Measurements from ENCODE around the gene SETD4.

Gene SETD4

DNA sequence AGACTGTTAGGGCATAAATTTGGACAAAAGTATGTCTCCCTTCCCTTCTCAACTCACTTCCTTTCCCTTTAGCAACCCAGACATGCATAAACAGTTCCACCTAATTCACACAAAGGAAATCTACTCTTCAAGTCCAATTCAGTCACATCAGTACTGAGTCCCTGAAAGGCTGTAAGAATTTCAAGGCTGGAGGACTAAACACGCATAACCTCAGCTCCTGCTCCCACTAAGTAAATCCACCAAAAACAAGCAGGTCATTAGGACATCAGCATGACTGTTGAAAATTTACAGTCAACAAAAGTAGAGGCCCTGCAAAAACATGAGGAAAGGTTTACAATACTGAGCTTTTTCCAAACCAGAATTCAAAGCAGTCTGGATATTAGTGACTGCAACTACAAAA is 18.4 kb downstream of the SETD4 start:
- no peak for DNase-seq

DNA sequence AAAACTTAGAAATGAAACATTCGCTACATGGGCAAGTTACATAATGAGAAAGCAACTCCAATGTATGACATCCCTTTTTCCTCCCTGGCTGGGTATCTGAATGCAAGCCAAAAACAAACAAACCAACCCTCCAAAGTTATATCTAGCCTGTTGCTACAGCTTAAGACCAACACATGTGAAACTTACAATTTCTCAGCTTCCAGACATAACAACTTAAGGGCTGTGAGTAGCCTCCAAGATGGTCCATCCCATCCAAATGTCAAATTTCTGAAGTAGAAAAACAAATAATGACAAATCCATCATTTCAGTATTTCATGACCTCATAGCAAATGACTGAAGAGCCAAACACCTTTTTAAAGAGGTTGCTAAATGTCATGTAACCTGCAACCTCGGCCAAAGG is 19.9 kb downstream of the SETD4 start:
- DNase-seq, result no peak

DNA sequence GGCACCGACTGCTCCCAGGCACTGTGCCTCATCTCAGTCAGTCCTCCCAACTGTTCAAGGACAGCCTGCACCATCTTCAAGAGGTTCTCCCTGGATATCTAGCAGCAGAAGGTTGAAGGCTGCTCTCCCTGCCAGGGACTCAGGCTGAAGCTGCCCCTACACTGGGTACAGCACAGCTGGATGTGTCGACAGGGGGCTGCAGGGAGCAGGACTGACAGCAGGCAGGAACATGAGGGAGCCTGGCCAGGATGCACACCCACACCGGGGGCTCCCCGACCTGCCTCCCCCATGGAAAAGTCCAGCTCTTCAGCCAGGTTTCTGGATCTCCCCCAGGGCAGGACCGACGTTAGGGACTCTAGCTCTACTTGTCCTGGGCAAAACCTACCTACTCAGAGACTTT is 20.5 kb downstream of the SETD4 start:
- no peak for DNase-seq

DNA sequence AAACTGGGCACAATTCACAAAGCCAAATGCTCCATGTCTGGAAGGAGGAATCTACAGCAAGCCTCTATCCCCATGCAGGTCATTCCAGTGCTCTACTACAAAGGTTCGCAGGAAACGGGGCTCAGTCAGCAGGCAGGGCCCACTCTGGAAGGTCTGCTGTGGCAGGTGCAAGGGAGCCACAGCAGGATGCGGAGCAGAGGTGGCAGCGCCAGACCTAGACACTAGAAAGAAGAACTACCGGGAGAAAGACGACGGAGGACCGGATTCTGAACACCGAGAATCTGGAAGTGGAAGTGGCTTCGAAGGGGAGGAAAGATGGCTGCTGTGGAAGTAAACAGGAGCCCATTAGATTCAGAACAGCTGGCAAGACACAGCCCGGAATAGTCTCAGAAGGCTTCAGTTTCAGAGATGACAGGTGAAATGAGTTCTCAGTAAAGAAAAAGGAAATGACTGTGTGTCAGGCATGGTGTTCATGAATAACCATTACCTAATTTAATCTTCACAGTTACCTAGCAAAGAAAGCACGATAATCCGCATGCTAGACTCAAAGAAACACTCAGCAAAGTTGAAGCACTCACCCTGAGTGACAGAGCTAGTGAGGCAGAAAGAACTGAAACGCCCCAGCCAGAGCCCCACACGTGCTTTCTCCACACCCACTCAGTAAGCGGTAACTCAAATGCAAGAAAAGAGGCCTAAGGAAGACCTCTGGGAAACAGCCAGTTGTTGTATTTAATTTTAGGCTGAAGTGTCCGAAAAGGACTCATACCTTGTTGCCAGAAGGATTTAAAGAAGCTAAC is 21.4 kb downstream of the SETD4 start:
- DNase-seq, result no peak

DNA sequence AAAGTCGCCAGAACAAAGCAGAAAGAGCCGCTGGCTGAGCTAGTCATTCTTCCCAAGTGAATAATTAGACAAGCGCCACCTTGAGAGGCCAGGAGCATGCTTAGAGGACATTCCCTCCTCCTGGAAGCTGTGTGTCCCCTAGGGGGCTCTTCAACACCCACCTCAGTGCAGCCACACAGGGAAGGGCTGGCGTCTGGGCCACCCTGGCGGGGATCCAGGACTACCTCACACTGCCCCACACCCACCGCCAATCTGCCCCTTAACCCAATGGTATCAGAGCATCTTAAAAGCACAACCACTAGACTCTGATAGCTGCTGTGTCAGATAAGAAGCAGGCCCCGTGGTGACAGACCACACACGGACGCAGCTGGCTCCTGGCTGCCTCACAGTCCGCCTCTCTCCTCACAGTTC is 24.9 kb downstream of the SETD4 start:
- no peak for DNase-seq

DNA sequence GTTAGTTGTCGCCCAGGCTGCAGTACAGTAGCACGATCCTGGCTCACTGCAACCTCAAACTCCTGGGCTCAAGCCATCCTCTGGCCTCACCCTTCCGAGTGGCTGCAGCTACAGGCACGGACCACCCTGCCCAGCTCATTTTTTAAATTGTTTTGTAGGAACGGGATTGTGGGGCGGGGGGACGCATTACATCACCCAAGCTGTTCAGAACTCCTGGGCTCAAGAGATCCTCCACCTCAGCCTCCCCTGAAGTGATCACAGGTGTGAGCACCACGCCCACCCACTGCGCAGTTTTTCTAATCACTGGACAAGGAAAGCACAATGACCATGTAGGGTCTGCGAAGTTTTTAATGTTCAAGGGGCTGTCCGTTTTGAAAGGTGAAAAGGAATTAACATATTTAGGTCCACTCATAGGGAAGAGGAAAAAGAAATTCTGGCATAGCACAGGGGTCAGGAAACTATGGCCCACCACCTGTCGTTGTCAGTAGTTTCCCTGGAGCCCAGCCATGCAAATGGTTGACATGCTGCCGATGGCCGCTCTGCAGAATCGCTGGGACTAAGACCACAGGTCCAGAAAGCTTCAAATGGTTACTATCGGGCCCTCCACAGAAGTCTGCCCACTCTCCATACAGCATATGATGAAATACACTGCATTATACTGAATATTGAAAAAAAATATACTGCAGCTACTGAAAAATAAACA is 26.0 kb downstream of the SETD4 start:
- no peak for DNase-seq

DNA sequence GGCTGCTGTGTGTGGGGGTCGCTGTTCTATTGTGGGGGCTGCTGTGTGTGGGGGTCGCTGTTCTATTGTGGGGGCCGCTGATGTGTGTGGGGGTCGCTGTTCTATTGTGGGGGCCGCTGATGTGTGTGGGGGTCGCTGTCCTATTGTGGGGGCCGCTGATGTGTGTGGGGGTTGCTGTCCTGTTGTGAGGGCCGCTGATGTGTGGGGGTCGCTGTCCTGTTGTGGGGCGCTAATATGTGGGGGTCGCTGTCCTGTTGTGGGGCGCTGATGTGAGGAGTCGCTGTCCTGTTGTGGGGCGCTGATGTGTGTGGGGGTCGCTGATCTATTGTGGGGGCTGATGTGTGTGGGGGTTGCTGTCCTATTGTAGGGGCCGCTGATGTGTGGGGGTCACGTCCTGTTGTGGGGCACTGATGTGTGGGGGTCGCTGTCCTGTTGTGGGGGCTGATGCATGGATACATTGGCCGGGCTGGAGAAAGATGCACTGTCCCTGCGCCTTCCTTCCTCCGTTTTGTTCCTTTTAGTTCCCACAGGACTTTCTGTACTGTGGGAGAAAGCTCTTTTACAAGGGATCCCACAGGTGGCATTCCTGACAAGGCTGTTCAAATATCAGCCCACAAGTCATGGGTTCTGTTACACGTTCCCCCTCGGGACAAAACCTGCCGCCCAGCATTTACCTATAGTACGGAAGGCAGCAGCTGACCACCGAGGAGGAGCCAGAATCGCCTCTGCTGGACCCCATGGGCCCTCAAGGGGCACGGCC is 27.5 kb downstream of the SETD4 start:
- no peak for DNase-seq

DNA sequence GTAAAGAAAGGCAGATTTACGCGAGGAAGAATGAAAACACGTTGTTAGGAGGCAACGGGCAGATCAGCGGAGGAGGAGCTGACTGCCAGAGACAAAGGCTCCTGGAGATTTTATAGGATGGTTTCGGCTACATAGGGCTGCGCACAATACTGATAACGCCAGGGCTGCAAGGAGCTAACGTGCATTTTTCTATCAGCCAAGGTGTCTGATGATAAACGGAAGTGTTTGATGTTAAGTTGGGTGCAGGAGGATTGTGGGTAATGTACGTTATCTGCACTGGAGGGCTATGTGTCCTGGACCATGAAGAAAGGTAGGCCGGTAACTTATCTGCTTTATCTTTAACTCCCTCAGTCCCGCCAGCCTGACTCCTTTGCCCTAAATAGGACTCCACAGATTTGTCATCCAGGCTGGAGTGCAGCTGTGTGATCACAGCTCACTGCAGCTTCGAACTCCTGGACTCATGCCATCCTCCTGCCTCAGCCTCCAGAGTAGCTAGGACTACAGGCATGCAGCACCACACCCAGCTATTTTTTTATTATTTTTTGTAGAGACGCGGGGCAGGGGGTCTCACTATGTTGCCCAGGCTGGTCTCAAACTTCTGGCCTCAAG is 29.6 kb downstream of the SETD4 start:
- DNase-seq, result no peak

DNA sequence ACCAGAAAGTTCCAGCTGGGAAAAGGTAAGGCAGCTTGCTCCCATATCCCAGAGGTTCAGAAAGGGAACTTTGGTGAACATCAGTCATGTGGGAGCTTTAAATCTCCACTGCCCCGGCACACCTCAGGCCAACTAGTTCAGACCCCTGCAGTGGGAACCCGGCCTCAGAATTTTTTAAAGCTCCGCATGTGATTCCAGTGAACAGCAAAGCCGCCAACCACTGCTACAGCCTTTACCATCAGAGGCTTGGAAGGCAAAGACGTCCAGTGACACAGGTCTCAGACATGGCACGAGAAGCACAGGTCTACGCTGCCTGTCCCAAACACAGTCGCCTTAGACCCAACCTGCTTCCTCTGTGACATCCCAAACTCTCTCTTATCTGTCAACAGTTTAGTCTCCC is 31.0 kb downstream of the SETD4 start:
- no peak for DNase-seq

DNA sequence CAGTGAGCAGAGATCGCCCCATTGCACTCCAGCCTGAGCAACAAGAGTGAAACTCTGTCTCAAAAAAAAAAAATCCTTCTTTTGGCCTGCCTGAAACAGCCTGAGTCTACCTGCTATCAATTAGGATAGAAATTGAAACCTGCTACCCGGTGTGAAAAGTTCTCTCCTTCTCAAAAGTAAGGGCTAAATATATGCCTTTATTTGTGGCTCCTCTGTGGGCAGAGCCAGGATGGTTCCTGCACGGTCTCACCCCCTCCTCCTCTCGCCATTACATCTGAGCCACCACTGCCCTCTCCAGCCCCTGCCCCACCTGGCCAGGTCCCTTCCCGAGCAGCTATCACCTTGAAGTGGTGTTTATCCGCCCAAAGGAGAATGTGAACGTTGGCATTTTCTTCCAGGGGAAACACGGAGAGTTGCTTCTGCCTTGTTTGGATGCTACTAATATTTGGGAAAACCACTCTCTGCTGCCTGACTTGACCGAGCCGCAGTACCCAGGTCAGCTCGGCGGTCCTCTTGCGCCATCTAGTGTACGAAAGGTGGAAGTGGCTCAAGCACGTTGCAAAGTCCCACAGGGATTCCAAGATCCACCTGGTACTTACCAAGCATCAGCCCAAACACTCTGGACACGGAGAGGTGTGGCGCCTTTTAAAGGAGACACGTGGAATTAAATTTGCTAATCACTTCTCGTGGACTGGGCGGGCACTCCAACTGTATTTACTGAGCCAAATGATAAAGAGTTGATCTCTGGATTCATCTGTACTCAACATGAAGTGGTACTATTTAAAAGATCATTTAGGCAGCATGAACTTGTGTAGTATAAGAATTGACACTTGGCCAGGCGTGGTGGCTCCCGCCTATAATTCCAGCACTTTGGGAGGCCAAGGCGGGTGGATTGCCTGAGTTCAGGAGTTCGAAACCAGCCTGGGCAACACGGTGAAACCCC is 31.9 kb downstream of the SETD4 start:
- DNase-seq, result peak; percentile 74

DNA sequence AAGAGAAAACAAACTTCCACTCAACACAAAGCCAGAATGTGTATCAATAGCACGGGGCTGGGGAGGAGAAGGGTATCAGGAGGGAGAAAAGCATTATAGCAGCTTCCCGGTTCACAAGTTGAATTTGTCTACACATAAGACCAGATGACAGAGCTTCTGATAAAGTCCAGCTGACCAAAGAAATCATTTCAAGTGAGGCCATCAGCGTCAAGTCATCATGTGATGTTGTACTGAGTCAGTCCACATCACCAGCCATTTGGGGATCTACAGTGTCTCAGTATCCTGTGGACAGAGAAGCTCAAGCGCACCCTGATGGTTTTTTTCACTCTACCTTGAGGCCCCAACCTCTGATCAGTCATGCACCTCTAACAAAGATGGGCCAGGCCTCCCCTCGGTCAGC is 33.0 kb downstream of the SETD4 start:
- no peak for DNase-seq

DNA sequence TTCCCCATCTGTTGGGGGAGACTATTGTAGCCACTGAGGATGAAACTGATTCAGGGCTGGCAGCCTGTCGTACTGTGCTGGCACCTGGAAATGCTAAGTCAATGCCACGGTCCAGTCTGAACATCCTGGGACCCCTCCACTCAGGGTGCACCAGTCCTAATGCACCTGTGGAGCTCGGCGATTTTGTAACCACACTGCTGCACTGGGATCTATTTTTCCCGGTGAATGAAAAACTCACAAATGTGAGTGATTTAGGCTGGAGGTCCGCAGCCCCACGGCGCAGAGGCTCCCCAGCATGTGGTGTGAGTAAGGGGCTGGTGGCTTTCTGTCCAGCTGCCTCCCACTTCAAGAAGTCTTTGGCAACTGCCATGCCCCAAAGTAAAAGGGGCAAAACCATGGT is 35.5 kb downstream of the SETD4 start:
- no peak for DNase-seq

DNA sequence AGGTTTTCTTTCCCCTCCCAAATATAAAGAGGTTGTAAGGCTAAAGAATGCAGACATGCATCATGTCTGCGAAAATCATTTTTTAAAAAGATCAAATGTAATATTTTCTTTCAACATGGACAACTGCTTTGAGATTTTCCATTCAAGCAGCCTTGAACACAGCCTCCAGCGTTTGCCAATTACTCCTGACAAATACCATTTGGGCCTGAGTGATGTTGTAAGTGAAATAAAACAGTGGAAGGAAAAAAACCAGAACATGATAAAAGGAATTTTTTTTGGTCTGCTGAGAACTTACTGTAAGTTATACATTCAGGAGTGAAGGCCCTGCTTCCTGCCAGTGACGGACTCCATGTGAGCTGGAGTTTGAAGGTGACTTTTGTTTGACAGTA is 37.2 kb downstream of the SETD4 start:
- DNase-seq, result no peak

DNA sequence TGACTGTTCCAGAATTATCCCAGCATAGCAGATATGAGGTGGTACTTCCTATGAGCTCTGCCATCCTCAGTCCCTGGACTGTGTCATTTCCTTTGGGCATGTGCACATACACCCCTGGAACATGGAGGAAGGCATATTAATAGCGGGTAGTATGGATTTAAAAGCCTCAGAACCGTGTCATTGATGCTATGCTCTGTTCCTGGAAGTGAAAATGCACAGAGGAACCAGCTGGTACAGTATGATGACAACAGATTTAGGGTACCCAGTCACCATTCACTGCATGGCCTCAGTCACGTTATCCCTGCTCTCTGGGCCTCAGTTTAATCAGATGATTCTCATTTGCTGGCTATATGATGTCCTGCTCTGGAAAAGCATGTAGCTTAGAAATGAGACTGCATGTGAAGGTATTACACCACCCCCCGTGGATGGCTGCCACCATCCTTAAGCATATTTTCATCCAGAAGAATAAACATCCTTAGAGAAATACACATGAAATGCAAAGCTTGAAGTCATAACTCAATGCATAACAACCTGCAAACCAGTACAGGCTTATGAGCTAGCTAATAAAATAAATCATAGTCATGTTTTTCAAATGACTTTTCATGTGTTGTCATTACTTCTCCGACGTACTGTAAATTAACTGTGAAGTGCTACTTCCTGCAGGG is 37.8 kb downstream of the SETD4 start:
- no peak for DNase-seq

DNA sequence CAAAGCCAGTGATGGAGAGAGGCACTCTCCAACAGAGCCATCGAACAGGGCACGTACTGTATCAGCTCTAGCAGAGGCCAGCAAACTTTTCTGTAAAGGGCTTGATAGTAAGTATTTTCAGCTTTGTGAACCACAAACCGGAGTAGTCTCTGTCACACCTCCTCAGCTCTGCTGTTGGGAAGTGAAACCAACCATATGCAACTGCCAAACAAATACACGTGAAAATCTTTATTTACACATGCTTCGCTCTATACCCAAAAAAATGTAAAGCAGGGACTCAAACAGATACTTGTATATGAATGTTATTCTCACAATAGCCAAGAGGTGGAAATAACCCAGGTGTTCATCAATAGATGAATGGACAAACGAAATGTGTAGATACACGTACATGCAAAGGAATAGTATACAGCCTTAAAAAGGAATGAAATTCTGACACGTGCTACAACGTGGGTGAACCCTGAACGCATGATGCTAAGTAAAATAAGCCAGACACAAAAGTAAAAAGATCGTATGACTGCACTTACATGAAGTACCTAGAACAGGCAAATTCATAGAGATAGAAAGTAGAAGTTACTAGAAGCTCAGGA is 39.0 kb downstream of the SETD4 start:
- DNase-seq, result no peak

DNA sequence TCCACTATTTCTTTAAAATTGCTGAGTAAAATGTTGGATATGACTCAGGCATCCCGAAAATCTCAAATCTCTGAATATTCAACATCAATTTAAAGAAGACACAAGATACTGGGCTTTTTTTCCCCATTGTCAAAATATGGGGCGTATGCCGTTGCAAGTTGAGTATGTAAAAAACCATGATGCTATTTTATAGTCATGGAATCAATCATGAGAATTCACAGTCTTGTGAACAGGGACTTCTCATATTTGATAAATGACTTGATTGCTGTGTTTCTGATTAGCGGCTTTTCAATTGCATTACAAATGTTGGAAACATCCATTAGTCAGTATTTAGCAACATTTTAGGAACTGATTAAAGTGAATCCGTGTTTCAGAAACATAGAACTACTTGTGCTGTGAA is 45.3 kb downstream of the SETD4 start:
- no peak for DNase-seq

DNA sequence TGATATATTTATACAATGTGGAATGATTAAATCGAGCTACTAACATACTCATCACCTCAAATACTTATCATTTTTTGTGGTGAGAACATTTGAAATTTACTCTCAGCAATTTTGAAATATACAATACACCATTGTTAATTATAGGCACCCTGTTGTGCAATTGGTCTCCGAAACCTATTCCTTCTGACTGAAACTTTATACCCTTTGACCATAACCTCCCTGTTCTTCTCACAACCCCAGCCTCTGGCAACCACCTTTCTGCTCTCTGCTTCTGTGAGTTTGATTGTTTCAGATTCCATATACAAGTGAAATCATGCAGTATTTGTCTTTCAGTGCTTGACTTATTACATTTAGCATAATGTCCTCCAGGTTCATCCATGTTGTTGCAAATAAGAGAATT is 49.5 kb downstream of the SETD4 start:
- DNase-seq, result no peak

DNA sequence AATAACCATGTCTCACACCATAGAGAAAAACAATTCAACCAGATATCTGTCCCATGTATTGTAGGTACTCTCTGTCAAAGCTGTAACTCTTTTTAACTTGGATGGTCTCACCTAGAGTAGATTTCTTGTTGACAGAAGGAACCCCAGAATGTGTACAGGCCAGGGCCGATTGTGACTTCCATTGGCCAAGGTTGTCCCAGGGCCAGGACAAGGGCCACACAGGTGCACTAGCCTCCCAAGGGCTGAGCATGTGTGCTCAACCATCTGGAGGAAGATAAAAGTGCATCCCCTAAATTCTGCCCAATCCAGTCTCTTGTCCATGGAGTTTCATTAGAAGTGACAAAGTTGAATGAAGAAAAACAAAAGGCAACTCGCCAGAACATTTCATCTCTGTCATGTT is 51.8 kb downstream of the SETD4 start:
- DNase-seq, result no peak

DNA sequence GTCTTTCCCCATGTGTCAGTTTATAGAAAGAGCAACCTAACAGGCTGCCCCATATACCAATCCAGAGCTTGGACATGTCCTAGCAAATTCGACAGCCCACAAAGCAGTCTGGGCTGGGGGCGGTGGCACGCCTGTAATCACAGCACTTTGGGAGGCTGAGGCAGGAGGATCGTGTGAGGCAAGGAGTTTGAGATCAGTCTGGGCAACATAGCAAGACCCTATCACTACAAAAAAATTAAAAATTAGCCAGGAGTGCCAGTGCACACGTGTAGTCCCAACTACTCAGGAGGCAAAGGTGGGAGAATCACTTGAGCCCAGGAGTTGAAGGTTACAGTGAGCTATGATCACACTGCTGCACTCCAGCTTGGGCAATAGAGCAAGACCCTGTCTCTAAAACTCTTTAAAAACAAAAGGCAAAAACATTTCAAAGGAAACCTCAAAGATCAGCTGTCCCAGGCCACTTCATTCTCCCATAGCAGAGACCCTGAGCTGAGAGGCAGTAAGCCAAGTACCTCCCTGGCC is 54.4 kb downstream of the SETD4 start:
- DNase-seq, result no peak

DNA sequence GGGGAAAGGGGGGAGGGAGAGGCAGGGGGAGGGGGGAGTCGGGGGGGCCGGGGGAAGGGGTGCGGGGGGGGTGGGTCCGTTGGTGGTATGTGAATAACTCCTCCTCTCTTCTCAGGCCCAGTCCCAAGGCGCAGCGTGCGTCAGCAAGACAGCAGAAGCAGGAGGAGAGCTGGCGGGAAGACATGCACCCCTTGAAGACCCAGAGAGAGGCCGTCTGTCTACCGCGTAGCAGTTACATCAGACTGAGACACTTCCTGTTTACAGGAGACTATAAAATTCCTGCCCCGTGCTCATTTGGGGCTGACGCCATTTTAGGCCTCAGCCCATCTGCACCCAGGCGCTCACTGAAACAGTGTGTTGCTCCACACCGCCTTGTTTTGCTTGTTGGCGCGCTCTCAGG is 55.3 kb downstream of the SETD4 start:
- no peak for DNase-seq

DNA sequence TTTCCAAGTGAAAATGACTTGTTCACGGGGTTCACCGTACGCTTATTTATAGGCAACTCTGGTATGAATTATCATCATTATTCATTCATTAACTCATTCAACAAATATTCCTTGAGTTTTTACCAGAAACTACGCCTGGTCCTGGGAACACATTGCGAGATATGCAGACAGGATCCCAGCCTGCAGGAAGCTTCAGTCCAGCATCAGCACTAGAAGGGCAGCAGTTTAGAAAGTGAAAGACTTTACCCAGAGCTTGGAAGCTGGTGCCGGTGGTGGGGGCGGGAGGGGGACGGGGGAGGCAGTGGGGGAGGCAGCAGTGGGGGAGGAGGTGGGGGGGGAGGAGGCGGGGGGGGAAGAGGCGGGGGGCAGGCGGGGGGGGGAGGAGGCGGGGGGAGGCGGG is 55.9 kb downstream of the SETD4 start:
- DNase-seq, result no peak
